ENCODE data around the gene GREB1L.

DNA sequence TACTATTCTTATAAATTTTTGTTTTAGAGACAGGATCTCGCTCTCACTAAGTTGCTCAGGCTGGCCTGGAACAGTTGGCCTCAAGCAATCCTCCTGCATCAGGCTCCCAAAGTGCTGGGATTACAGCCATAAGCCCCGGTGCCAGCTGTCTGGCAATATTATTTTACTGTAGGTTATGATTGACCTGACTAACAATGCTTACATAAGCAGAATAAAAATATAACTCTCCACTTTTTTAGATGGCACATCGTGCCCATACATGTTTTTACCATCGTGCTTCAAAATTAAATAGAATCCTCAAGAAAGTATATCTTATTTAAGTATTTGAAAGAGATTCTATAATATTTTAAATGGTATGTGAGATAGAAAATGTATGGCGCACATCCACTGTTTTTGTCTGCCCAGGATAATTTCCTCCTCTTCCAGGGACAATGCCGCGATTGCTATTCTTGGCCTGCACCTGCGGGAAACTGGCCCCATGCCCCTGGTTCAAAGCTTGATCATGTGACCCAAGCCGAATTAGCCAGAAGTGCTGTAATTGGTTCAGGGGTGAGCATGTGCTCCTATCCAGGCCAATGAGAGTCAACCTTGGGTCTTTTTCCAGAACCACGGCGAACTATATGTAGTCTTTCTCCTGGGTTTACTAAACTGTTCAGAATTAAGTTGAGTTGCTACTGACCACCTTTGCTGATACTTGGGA, 38.3 kb upstream of the GREB1L start:
- no peak for TF ChIP-seq CTCF (IDR thresholded peaks at IDR 0.05)
- TF ChIP-seq EZH2 (IDR thresholded peaks at IDR 0.05; ENCODE audit: borderline replicate concordance, insufficient read depth, low read depth, low read length, poor library complexity, severe bottlenecking): no peak

All from B cell (primary cell).